Anterior cingulate cortex (tissue), 58 donors: ENCODE measurements around the gene TMEM86B.

Experiments used
- DNase-seq, 58 donors: peaks; one replicate each; lab custom pipeline; 2025; lab: John Stamatoyannopoulos, UW

TMEM86B gene

DNA sequence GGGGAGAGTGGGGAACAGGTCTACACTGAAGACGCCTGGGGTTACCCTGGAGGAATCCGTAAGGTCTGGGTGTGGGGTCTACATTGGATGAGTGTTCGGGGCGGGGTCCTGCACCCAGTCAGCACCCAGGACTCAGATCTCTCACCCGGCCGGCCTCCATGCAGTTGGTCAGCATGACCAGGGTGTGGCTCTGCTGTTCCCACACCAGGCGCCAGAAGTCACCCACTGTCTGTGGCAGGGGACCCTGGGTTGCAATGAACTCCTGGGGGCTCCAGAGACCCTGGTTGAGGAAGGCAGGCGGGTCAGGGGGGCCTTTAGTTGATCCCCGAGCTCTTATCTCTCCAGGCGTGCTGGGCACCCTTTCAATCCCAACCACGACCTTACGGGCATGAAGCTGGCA, 42.5 kb downstream of the TMEM86B start:
- DNase-seq = no peak

GRCh38 chr19:55181740-55182139, 46.8 kb downstream of the TMEM86B start:
- DNase-seq = no peak

DNA sequence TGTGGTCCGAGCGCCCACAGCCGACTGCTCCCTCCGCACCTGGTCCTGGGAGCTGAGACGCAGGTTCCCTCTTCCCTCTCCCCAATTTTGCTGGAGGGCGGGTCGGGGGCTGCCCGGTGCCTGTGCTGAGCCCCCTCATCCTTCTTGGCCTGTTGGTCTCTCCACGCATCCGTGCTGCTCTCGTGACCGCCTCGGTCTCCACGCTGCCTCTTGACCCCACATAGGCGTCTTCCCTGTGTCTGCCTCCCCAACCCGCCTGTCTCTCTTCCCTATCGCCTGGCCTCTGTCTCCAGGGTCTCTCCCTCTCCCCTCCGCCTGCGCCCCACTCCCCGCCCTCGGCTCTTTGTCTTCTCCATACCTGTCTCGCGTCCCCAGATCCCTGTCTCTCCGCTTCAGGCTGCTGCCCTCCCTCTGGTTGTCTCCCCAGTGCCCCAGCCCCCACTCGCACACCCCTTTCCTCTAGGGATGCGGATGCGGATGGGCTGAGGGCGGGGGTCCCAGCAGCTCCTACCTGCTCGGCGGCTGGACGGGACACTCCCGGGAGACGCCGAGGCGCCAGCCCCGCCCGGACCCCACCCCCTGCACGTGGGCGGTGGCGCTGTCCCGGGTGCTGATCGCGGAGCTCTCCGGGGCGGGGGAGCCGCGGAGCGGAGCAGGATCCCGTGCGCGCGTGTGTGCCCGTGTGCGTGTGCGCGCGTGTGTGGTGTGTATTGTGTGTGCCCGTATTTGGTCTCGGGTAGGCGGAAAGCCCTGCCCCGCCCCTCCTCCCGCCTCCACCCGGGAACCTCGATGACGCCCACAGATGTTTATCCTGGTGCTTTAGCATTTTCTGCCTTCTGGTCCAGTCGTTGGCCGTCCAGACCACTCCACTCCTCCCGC, 48.7 kb downstream of the TMEM86B start, which contains the start of gene SYT5:
SYT5 (minus strand) TSS at position 684 of the 879 bp plus-strand sequence. CDS start 1,248 bp downstream, outside the sequence.
- DNase-seq = peak in 23 of 58 donors; percentile 5 to 65 (median 26)

- DNase-seq = peak; percentile 39 to 93 (median 83)
Measured at GRCh38 chr19:55178781-55179599, 49.6 kb downstream of the TMEM86B start.
